GM21619 (cell line): ENCODE results near the gene VPS45.
"Not testable (repeated sequence)": the region's sequence is repeated elsewhere in the genome, so short reads cannot be mapped to it uniquely, and the experiment has no call there.

Experiments used
- ATAC-seq: cut with Tn5 transposase; IDR thresholded peaks from one replicate; pipeline ENCODE4 v1.9.1; 2021; ENCODE audit not compliant: unreplicated experiment

VPS45 gene

DNA sequence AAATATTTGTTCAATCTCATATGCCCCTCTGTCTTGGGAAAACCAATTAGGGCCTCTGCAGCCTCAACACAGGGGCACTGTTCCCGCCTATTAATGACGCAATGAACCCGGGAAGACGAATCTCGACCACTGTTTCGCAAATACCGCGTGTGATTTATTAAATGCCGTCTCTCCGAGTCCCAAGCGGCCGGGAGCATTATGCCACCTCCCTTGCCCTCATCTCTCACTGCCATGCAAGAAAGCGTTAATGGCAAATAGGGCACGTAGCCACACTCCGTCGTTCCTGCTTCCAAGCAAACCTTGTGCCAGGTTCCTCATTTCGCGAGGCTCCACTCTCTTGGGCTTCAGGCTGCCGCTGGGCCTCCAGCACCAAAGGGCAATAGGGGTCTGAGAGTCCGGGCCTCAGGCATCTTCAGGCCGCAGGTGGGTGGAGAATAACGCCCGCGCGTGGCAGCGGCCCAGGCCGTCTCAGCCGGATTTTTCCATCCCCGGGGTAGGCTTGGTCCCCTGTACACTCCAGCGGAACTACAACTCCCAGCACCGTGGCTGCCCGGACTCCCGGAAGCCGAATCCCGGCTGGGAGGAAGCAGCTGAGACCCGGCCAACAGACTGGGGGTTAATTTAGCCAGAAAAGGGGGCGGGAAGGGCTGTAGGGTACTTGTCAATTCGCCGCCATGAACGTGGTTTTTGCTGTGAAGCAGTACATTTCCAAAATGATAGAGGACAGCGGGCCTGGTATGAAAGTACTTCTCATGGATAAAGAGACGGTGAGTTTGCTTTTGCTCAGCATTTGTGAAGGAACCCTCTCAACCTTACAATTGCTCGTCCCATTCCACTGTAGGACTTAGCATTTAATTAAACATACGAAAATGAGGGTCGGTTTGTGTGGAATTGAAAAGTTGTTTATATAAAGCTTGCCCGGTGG lies at the start of gene VPS45:
Gene VPS45 (plus strand): TSS at position 593 of the 925 bp plus-strand sequence. CDS start 82 bp downstream, at position 675.
- ATAC-seq = peak; percentile 86

- no peak for ATAC-seq
Observed at GRCh38 chr1:150018165-150018564, 49.4 kb upstream of the VPS45 start.

GRCh38 chr1:150020711-150021110 lies 46.9 kb upstream of the VPS45 start:
- no peak for ATAC-seq

DNA sequence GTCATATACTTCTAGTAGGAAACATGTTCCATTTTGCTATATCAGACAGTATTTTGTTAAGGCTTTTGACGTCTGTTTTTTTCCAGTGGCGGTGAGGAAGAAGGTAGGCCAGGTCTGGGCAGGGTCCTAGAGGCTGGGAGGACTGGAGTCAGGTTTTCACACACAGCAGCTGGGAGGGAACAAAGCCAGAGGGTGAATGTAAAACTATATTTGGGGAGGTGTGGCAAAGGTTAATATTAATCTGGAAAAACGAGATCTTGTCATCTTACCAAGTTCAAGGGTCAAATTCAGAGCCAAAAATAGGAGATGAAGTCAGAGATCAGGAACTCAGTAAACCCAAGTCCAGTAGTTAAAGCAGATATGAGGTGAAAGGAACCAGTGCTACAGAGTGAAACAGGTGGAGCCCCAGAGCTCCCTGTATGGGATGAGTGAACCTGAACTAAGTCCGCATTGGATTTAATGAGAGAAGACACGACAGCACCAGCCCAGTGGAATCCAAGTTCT lies 46.3 kb upstream of the VPS45 start:
- no peak for ATAC-seq

- ATAC-seq = no peak
Observed at GRCh38 chr1:150022357-150022756, 45.2 kb upstream of the VPS45 start.

DNA sequence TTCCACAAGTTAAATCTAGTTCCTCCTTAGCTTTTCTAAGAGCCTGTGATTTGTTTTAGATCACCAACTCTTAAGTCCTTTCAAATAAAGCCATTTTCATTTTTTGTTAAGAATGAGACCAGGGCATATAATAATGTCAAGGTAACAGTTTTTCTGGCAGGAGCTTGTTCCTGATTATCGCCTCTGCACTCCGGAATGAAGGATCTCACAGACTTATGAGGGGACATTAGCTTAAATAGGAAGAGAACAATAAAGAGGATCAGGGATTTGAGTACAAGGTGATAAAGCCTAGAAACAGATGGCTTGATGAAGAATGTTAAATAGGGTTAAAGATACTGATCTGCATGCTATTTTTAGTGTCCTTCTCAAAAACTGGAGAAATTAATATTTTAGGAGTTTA lies 43.4 kb upstream of the VPS45 start:
- no peak for ATAC-seq

DNA sequence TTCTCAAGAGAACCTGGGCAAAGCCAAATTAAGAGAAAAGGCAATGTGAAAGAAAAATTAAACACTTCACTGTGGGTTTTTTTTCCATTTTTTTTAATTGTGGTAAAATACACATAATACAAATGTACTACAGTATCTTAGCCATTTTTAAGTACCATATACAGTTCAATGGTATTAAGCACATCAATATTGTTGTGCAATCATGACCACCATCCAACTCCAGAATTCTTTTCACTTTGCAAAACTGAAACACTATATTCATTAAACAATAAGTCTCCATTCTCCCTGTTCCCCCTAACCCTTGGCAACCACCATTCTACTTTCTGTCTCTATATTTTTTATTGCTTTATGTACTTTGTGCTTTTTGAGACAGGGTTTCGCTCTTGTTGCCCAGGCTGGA lies 39.3 kb upstream of the VPS45 start:
- ATAC-seq = no peak

DNA sequence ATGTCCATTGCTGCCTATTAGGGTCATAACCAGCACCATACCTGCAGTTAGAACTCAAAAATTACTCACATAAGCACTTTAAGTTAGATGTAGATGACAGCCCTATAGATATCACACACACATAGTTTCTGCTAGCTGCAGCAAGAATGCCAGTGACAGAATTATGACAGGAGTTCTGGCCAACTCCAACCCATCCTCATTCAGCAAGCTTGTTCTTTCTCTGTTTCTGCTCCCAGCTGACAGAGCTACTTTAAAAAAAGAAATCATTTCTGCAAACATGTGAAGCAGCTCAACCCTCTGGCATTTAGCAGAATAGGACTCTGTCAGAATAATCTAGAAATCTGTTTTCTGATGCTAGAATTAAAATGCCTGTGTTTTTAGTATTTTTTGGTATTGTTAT lies 33.2 kb upstream of the VPS45 start:
- no peak for ATAC-seq

DNA sequence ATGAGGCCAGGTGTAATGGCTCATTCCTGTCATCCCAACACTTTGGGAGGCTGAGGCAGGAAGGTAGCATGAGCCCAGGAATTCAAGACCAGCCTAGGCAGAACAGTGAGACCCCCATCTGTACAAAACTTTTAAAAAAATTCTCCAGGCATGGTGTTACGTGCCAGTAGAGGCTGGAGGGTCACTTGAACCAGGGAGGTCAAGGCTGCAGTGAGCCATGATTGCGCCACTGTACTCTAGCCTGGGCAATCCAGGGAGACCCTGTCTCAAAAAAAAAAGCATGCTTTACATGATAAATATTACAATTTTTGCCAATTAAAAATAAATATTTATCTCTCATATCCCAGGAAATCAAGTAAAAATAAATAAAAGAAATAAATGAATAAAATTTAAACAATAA lies 17.6 kb upstream of the VPS45 start:
- ATAC-seq = no peak

GRCh38 chr1:150051089-150051373 lies 16.5 kb upstream of the VPS45 start:
- ATAC-seq = no peak

DNA sequence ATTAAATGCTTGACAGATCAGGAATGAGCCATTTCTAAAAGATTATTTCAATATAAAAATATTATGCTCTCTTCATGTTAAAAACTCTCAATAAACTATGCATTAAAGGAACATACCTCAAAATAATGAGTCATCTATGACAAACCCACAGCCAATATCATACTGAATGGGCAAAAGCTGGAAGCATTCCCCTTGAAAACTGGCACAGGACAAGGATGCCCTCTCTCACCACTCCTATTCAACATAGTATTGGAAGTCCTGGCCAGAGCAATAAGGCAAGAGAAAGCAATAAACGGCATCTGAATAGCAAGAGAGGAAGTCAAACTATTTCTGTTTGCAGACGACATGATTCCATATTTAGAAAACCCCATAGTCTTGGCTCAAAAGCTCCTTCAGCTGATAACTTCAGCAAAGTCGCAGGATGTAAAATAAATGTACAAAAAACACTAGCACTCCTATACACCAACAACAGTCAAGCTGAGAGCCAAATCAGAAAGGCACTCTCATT lies 15.6 kb upstream of the VPS45 start:
- ATAC-seq = not testable (repeated sequence)

- ATAC-seq = no peak
Observed at GRCh38 chr1:150053926-150054325, 13.7 kb upstream of the VPS45 start.

GRCh38 chr1:150055507-150055906 lies 12.1 kb upstream of the VPS45 start:
- not testable (repeated sequence) for ATAC-seq

GRCh38 chr1:150056407-150056806 lies 11.2 kb upstream of the VPS45 start:
- no peak for ATAC-seq

- ATAC-seq = no peak
Observed at GRCh38 chr1:150060260-150060659, 7.3 kb upstream of the VPS45 start.

DNA sequence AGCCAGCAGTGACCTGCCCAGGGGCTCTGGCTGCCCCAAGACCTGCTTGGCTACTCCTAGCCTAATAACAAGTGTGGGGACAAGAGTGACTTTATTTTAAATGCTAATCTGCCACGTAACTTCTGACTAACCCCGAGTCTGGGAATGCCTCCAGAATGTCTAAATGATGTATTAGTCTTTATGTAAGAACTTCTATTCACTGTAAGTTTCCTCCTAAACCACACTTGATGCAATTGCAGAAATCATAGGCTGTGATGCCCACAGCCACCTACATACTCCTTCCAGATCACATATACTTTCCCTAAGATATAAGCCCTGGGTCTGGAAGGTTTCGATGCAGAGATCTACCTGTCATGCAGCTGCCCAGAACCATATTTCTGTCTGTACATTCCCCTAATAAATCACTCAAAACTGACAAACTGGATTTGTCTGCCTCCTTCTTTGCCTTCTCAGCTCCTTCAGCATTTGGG lies 5.9 kb upstream of the VPS45 start:
- ATAC-seq = no peak

GRCh38 chr1:150062113-150062512 lies 5.5 kb upstream of the VPS45 start:
- no peak for ATAC-seq

- ATAC-seq = no peak
Observed at GRCh38 chr1:150065184-150065871, 2.2 kb upstream of the VPS45 start.

GRCh38 chr1:150066328-150066727 lies 1.2 kb upstream of the VPS45 start:
- no peak for ATAC-seq

GRCh38 chr1:150066838-150067183 lies 765 bp upstream of the VPS45 start:
- ATAC-seq = peak; percentile 33

DNA sequence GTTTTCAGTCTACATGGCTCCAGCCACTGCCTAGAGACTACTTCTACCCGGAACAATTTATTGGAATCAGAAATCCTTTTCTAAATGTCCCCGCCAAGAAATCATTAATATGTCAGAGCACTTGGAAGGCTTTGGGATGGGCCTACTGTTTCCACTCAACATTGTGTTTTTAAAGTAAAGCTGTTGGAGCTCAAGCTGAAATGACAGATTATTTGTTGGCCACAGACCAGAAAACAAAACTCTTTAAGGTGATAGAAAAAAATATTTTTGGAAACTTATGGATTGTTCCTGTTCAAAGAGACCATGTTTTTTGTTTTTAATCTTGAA lies 496 bp downstream of the VPS45 start:
- no peak for ATAC-seq

- ATAC-seq = no peak
Observed at GRCh38 chr1:150069923-150070322, 2.3 kb downstream of the VPS45 start.
